GM23338 (cell line): ENCODE measurements around the gene DIP2B. TPM values are rescaled to one million over a fixed set of nuclear protein-coding genes. Genes with fewer than 3 reads are reported as not detected.

Experiments
- ATAC-seq: fragments of 200-7000 bp; cut with Tn5 transposase; 3 replicates; pipeline ENCODE4 v1.9.1; 2020
- DNase-seq: peaks from one replicate; pipeline ENCODE4 v3.0.0-alpha.2; 2015; ENCODE audit warnings: low spot score
- H2AFZ ChIP-seq: fragments of 200-600 bp; sonication (generic); 2 replicates; pipeline ENCODE4 v1.8.0; 2016; ENCODE audit warnings: antibody characterized with exemption, mild to moderate bottlenecking, moderate library complexity
- H3F3A ChIP-seq: fragments of 200-600 bp; sonication (generic); replicated peaks from 2 replicates; pipeline ENCODE4 v1.8.0; 2017; ENCODE audit warnings: antibody characterized with exemption, mixed run types, low read depth
- H3K27ac ChIP-seq: fragments of 200-600 bp; sonication (generic); 2 replicates; pipeline ENCODE4 v1.6.1; 2016; ENCODE audit warnings: low read depth
- H3K27me3 ChIP-seq: fragments of 200-600 bp; sonication (generic); 2 replicates; pipeline ENCODE4 v1.8.0; 2016; ENCODE audit warnings: mild to moderate bottlenecking, mixed run types, moderate library complexity; ENCODE audit not compliant: insufficient read depth
- H3K36me3 ChIP-seq: fragments of 200-600 bp; sonication (generic); 2 replicates; pipeline ENCODE4 v1.8.0; 2016; ENCODE audit warnings: mild to moderate bottlenecking; ENCODE audit not compliant: insufficient read depth
- H3K4me1 ChIP-seq: fragments of 200-600 bp; sonication (generic); 2 replicates; pipeline ENCODE4 v1.8.0; 2016; ENCODE audit warnings: mild to moderate bottlenecking, moderate library complexity; ENCODE audit not compliant: insufficient read depth
- H3K4me2 ChIP-seq: fragments of 200-600 bp; sonication (generic); 2 replicates; pipeline ENCODE4 v1.7.1; 2017; ENCODE audit warnings: mixed run types
- H3K4me3 ChIP-seq: fragments of 200-600 bp; sonication (generic); 2 replicates; pipeline ENCODE4 v1.6.1; 2016; ENCODE audit warnings: mixed run types
- H3K79me2 ChIP-seq: fragments of 200-600 bp; sonication (generic); replicated peaks from 2 replicates; pipeline ENCODE4 v1.8.0; 2017; ENCODE audit warnings: mild to moderate bottlenecking; ENCODE audit not compliant: insufficient read depth
- H3K9me2 ChIP-seq: fragments of 200-600 bp; sonication (generic); 2 replicates; pipeline ENCODE4 v1.8.0; 2017; ENCODE audit not compliant: insufficient read depth
- H4K20me1 ChIP-seq: fragments of 200-600 bp; sonication (generic); replicated peaks from 2 replicates; pipeline ENCODE4 v1.8.0; 2017; ENCODE audit warnings: mild to moderate bottlenecking; ENCODE audit not compliant: insufficient read depth
- H3K27ac Mint-ChIP-seq: 2 replicates; pipeline ENCODE4 v1.8.0; 2020; ENCODE audit warnings: inconsistent platforms, mild to moderate bottlenecking, moderate library complexity, mixed read lengths
- H3K27me3 Mint-ChIP-seq: 3 replicates; pipeline ENCODE4 v1.8.0; 2022; ENCODE audit warnings: low read depth, mild to moderate bottlenecking, moderate library complexity, mixed read lengths, inconsistent platforms; ENCODE audit not compliant: insufficient read depth, poor library complexity
- H3K36me3 Mint-ChIP-seq: 3 replicates; pipeline ENCODE4 v1.8.0; 2021; ENCODE audit warnings: low read depth, mild to moderate bottlenecking, inconsistent platforms, moderate library complexity, mixed read lengths
- H3K4me1 Mint-ChIP-seq: 3 replicates; pipeline ENCODE4 v1.8.0; 2020; ENCODE audit warnings: mild to moderate bottlenecking, inconsistent platforms, mixed read lengths
- H3K4me3 Mint-ChIP-seq: 3 replicates; pipeline ENCODE4 v1.8.0; 2021; ENCODE audit warnings: moderate library complexity, mild to moderate bottlenecking, inconsistent platforms, mixed read lengths
- H3K9me3 Mint-ChIP-seq: 3 replicates; pipeline ENCODE4 v1.8.0; 2020; ENCODE audit warnings: moderate library complexity, mild to moderate bottlenecking, inconsistent platforms, mixed read lengths
- CREB1 ChIP-seq: fragments of 250-450 bp; sonication (Bioruptor Pico); IDR thresholded peaks from 2 replicates; pipeline ENCODE4 v1.5.0; 2020; ENCODE audit warnings: low read depth, mild to moderate bottlenecking, moderate library complexity
- JUNB ChIP-seq: IDR thresholded peaks from one replicate; pipeline ENCODE4 v1.6.1; 2016; ENCODE audit warnings: antibody characterized with exemption; ENCODE audit not compliant: unreplicated experiment
- NANOG ChIP-seq: IDR thresholded peaks from 2 replicates; pipeline ENCODE4 v1.6.1; 2016; ENCODE audit warnings: antibody characterized with exemption, borderline replicate concordance
- POLR2AphosphoS5 ChIP-seq: IDR thresholded peaks from 2 replicates; pipeline ENCODE4 v1.6.1; 2016; ENCODE audit warnings: antibody characterized with exemption, low read depth
- STAT1 ChIP-seq: IDR thresholded peaks from one replicate; pipeline ENCODE4 v1.6.1; 2016; ENCODE audit warnings: antibody characterized with exemption; ENCODE audit not compliant: unreplicated experiment
- ZNF114 ChIP-seq: fragments of 250-450 bp; sonication (Bioruptor Pico); IDR thresholded peaks from 2 replicates; pipeline ENCODE4 v1.5.0; 2020; ENCODE audit warnings: mild to moderate bottlenecking, moderate library complexity
- ZNF331 ChIP-seq: fragments of 250-450 bp; sonication (Bioruptor Pico); IDR thresholded peaks from 2 replicates; pipeline ENCODE4 v1.5.0; 2020; ENCODE audit warnings: low read depth, mild to moderate bottlenecking, moderate library complexity
- ZNF462 ChIP-seq: fragments of 250-450 bp; sonication (Bioruptor Pico); IDR thresholded peaks from 2 replicates; pipeline ENCODE4 v1.5.0; 2020; ENCODE audit warnings: mild to moderate bottlenecking, moderate library complexity
- polyA plus RNA-seq: library from polyadenylated mRNA; unstranded; fragments of >200 nt; fragmentation: Nextera tagmentation; extraction: Ambion mirVana; gene quantifications from 2 replicates; pipeline ENCODE4 v1.2.1, GENCODE V29; 2016
- total RNA-seq: library from RNA; depleted of rRNA; stranded (reverse); fragments of >200 nt; shearing (Covaris generic); gene quantifications from 2 replicates; pipeline ENCODE4 v1.2.3, GENCODE V29; 2014

The DIP2B gene
- total and polyA plus RNA-seq, 2 experiments from 2014 or later = 8.0 to 36.4 TPM

DNA sequence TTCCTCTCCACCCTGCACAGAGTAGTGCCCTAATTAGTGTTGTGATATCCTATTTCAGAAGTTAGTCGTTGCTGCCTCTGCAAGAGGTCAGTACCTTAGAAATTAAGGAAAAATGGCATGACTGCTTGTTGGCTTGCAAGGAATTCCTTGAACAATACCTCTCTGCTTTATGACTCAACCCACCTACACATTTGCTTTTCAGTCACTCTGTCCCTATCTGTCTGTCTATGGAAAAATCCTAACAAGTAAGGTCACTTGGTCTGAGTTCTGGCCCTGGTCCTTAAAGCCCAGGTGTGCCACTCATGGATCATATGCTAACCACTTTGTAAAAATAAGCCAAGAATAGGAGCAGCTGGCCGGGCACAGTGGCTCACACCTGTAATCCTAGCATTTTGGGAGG lies 142.7 kb downstream of the DIP2B start:
- no peak for DNase-seq
- Histone ChIP-seq H4K20me1 (no peaks in the 10 kb centered on the region), H3K4me3 (no peak overlapping the region), H3K27me3 (no peaks in the 10 kb centered on the region), H3K4me2 (no peak overlapping the region), H3F3A (no peaks in the 10 kb centered on the region), H3K36me3 (no peaks in the 10 kb centered on the region), H3K79me2 (no peaks in the 10 kb centered on the region), H3K4me1 (no peaks in the 10 kb centered on the region), H3K27ac (no peak overlapping the region), H3K9me2 (no peaks in the 10 kb centered on the region), H2AFZ (no peak overlapping the region)
- Mint-ChIP-seq H3K4me3 (no peak overlapping the region), H3K4me1 (peaks cover 2% of the 10 kb centered on the region; the same call in 1 of the 3 replicates), H3K27me3 (peaks cover 5% of the 10 kb centered on the region), H3K36me3 (peaks cover 6% of the 10 kb centered on the region; the same call in 2 of the 3 replicates), H3K27ac (no peak overlapping the region), H3K9me3 (no peaks in the 10 kb centered on the region)
- ATAC-seq = no peak
- TF ChIP-seq ZNF462 (CRISPR knock-in tag) (no peak), POLR2AphosphoS5 (no peak), NANOG (no peak), JUNB (no peak), CREB1 (CRISPR knock-in tag) (no peak), ZNF114 (CRISPR knock-in tag) (no peak), ZNF331 (CRISPR knock-in tag) (no peak), STAT1 (no peak)
